ENCODE data around the gene PRRX2.

Gene PRRX2

DNA sequence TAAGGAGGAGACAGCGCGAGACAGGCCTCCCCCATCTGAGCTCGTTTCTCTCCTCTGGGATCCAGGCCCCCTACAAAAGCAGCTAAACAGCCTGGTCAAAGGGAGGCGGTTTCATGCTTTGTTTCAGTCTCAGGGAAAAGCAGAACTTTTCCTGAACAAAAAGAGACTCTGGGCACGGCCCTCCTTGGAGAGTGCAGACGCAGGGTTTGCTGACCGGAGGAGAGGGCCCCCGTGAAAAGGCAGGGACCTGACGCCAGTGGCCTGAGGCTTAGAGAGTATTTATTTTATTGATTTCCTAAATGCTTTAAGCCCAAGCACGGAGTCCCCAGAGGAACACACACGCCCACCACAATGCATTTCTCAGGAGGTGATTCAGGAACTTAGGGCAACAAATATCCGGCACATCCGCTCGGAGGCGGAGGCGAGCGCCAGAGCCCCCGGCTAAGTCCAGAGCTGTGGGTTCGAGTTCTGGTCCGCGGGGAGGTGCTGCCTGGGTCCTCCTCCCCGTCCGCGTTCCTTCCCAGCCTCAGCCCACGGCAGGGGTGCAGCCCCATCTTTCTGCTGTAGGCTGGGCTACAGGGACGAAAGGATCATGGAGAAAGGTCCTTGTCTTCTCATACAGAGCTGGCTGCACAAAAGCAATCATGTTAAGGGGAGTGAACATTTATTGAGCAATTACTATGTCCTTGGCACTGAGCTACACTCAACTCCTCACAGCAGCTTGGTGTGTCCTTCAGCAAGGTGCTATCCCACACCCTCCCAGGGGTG, 47.4 kb downstream of the PRRX2 start:
- DNase-seq = no peak

DNA sequence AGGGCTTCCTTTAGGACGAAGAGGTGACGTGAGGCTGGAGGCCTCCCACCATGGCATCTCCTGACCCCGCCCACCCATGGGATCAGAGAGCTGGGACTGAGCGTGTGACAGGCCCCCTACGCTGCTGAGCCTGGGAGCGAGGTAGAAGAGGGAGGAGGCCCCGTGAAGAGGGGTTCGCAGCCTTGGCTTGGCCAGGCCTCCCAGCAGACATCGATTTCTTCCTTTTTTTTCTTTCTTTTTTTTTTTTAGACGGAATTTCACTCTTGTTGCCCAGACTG, 47.9 kb downstream of the PRRX2 start:
- DNase-seq = no peak

DNA sequence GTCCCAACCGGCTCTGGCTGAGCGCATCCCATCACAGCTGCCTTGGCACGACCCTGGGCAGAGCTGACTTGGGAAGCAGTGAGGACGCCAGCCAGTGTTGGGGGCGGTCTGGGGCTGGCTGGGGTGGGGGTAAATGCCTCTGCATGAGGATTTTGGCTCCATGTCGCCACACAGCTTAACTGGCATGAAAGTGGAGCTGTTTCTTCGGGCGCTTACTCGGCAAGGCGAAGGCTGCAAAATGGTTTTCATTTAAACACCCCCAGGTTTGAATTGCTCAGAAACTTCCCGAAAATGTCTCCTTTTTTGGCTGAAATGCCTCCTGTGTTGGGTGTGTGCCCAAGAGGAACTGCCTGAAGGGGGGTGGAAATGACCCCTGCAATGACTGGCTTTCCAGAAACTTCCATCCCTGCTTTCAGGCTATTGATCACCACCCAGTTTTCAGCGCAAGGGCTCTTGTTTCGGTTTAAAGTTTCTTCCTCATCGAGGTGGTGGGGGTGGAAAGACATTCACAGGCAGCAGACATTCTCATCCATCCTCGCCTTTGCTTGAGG, 49.1 kb downstream of the PRRX2 start:
- no peak for DNase-seq

DNA sequence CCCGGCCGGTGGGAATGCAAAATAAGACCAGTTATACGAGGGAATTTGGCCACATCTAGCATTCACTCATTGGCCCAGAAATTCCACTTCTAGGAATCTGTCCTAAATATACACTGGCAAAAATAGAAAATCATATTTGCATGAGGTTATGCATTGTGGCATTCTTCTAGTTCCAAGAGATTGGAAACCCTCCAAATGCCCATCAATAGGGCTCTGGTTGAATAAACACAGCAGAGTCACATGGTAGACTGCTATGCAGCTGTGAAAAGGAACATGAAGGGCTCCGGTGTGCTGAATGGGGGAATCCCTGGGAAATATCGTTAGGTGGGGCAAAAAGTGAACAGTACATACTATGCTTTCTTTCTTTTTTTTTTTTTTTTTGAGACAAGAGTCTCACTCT, 50.6 kb downstream of the PRRX2 start:
- DNase-seq = no peak

DNA sequence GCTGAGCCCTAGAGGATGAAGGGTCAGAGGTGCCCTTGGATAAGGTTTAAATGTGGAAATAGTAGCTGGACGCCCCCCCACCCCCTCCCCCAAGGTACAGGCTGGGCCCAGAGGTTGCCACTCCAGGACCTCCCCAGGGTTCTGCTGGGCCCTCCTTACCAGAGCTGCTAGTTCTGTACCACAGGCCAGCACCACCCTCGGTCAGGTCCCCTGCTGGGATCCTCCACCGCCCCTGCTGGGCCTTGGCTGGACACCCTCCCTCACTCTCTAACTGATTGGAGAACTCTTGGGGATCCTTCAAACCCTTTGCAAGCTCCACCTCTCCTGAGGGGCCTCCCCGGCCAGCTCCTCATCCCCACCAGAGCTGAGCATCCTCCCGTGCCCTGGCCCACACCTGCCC, 52.5 kb downstream of the PRRX2 start:
- DNase-seq = no peak

DNA sequence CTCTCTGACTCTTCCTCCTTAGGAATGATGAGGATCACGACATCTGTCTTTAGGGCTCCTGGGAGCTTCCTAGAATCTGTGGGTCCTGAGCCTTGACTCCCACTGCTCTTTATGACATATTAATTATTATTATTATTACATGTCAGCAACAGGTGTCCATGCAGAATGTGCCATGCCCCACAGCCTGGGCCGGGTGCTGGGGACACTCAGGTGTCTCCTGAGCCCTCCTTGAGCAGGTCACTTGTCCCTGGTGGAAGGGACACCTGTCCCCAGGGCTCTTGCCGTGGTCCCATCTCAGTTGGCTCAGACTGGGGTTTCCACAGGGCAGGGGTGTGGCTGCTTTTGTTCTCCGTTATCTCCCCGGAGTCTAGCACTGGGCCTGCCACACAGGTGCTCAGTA, 53.2 kb downstream of the PRRX2 start:
- DNase-seq = no peak

DNA sequence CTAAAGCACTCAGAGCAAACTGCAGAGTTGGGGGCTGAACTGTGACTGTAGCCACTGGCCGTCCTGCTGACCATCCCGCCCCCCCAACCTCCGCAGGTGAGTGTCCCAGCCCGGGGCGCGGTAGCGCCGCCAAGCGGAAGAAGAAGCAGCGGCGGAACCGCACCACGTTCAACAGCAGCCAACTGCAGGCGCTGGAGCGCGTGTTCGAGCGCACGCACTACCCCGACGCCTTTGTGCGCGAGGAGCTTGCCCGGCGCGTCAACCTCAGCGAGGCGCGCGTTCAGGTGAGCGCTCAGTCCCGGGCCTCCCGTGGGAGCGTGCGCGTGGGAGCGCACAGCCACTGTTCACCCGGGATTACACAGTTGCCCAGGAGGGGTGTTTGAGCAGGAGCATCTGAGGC, 53.7 kb downstream of the PRRX2 start:
- DNase-seq = no peak

DNA sequence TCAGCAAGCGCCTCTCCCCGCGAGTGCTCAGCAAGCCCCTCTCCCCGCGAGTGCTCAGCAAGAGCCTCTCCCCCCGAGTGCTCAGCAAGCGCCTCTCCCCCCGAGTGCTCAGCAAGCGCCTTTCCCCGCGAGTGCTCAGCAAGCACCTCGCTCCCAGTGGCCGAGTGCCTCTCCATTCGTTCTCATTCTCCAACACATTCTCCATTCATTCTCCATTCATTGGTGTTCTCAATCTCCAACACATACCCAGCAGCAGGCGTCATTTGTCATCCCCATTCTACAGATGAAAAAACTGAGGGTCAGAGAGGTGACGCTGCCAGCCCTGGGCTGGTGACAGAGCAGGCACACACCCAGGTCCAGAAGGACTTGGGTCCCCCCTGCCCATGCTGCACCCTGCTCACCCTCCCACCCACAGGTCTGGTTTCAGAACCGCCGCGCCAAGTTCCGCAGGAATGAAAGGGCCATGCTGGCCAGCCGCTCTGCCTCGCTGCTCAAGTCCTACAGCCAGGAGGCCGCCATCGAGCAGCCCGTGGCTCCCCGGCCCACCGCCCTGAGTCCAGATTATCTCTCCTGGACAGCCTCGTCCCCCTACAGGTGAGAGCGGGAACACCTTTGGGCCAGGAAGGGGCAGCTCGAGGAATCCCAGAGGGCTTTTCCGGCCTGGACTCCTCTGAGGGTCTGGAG, 54.9 kb downstream of the PRRX2 start:
- DNase-seq = no peak

DNA sequence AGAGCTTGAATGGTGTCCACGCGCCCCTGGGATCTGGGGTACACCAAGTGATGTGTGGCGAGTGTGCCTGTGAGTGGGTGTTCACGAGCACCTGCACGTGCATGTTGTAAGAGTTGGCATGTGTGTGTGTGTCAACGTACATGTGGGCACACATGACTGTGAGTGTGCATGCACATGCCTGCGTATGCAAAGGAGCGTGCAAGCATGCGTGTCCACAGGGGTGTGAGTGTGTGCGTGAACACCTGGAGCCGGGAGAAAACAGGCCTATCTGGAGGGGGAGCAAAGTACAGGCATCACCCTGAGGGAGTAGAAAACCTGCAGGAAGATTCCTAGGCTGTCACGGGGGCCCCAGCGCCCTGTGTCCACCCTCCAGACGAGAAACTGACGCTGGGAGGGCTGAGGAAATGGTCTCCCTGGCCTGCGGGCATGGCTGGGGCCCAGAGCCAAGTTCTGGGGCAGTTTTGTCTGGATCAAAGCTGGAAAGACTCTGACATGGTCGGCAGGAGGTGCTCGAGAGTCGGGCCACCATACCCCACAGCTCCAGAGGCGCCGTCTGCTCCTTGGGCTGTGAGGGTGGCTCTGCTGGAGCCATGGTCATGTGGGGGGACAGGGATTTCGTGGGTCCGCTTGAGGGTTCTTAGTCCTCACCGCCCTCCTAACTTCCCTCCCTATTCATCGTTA, 55.6 kb downstream of the PRRX2 start:
- no peak for DNase-seq

DNA sequence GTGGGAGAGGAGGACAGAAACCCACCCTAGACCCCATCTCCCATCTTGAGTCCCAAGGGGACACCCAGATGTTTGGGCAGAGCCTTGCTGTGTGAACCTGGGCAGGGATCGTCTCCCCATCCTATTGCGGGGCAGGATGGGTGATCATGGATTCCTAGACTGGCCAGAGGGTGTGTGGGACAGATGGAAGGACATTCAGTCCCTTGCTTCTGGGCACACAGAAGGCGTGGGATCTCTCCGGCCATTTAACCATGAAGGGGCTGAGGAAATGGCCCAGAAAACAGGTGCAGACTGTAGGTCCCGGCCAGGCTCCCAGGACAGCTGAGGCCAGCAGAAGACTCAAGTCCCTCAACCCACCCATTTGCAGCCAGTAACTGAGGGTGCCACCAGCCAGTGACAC, 57.5 kb downstream of the PRRX2 start:
- no peak for DNase-seq

DNA sequence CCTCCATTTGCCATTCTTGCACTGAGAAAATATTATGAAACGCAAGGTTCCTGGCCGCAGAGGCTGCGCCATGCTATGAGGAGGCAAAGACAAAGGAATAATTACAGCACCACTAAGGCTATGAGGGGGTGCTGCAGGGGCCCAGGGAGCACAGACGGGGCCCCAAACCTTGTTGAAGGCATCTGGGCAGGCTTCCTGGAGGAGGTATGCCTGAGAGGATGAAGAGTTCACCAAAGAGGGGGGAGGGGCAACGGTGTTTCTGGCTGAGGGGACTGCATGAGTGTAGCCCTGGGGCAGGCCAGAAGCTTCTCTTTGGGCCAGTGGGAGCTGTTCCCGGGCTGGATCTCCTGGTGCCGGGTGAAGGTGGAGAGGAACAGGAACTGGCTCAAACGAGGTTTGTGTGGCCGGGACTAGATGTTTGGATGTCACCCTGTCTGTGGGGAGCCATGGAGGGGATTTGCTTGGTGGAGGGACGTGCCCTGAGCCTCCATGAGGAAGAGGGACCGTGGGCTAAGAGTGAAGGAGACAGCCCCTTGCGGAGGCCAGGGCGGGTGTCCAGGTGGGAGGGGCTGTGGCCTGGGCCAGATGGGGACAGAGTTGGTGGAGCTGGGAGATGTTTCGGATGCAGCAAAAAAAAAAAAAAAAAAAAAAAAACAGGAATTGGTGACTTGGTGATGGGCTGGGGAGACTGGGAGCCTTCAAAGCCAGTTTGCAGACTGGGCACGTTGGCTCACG, 59.2 kb downstream of the PRRX2 start:
- DNase-seq = no peak

DNA sequence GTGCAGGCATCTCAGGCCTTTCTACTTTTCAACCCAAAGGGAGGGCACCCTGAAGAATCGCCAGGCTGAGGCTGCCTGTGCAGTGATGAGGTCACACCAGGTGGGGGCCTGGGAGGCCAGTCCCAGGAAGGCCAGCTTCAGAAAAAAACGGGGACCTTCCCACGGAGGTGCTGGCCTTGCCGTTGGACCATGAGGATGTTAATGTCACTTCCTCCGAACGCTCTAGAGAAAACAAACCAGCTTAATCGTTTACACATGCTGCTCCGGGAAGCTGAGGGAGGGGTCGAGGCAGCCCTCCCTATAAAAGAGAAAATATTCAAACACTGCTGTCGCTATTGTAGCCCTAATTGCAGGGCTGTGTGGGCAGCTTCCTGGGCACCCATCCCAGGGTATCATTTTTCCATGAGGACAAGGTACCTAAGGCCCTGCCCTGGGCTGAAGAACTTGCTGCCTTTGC, 60.4 kb downstream of the PRRX2 start:
- no peak for DNase-seq

DNA sequence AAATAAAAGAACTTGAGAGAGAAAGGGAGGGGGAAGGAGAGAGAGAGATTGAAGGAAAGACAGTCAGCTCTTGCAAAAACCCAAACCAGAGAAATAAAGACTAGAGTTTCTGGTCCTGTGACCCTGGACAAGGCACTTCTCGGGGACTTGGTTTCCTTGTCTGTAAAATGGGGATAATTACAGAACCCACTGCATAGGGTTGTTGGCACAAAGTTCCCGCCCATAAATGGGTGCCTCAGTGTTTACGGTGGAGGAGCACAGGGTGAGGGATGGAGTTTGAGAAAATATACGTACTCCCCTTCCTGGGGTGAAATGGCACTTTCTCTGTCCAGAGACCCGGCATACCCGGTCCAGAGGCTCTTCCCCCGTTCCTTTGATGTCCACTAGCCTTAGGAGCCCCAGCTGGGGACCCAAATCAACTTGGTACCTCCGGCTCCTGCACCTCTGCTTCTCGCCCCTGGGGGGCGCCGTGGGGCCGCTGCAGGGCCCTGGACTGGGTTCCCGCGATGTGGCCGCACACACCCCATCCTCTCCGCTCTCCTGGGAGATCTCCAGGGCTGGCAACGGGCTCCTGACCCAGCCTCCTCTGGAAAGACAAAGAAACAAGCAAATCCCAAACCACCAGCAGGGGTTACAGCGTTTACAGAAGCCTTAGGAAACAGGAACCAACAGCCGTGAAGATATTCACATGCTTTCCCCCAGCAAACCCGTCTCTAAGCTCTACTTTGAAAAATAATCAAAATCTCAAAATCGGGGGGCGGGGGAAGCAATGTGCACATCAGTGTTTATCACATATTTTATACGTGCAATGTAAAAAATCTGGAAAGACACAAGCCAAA, 61.1 kb downstream of the PRRX2 start:
- DNase-seq = peak; percentile 83

DNA sequence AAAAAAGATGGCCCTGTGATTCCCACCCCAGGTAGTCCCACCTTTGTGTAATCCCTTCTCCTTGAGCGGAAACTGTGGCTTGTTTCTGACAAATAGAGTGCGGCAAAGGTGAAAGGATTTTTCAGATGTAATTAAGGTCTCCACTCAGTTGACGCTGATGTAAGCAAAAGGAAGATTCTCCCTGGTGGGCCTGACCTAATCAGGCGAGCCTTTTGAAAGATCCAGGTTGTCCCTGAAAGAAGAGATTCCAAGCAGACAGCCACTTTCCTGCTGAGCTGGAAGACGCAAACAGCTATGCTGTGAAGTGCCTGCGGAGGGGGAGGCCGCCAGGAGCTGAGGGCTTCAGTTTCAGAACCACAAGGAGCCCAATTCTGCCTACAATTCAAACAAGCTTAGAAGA, 63.3 kb downstream of the PRRX2 start:
- no peak for DNase-seq

DNA sequence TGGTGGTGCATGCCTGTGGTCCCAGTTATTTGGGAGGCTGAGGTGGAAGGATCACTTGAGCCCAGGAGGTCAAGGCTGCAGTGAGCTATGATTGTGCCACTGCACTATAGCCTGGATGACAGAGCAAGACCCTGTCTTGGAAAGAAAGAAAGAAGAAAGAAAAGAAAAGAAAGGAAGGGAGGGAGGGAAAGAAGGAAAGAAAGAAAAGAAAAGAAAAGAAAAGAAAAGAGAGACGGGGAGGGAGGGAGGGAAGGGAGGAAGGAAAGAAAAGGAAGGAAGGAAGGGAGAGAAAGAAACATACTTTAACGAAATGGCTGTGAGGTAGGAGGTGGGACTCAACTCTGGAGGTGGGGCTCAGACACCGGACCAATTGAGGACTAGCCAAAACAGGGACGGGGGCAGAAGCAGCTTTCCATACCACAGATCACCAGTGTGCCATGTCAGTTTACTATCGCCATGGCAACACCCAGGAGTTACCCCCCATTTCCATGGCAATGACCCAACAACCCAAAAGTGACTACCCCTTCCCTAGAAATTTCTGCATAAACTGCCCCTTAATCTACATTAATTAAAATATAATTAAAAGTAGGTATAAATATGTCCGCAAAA, 66.1 kb downstream of the PRRX2 start:
- no peak for DNase-seq

DNA sequence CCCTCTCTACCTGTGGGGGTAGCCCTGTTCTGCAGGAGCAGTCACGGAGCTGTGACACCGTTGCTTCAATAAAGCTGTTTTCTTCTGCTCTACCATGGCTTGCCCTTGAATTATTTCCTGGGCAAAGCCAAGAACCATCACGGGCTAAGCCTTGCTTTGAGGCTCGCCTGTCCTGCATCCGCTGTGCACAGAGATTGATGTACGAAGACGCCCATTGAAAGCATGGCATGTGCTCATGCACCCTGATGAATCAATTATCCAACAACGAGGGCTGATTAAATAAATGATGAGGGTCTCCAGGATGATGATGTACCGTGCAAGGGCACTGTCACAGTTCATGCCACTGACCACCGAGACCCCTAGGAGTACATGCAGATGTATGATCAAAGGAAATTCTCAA, 66.7 kb downstream of the PRRX2 start:
- no peak for DNase-seq

DNA sequence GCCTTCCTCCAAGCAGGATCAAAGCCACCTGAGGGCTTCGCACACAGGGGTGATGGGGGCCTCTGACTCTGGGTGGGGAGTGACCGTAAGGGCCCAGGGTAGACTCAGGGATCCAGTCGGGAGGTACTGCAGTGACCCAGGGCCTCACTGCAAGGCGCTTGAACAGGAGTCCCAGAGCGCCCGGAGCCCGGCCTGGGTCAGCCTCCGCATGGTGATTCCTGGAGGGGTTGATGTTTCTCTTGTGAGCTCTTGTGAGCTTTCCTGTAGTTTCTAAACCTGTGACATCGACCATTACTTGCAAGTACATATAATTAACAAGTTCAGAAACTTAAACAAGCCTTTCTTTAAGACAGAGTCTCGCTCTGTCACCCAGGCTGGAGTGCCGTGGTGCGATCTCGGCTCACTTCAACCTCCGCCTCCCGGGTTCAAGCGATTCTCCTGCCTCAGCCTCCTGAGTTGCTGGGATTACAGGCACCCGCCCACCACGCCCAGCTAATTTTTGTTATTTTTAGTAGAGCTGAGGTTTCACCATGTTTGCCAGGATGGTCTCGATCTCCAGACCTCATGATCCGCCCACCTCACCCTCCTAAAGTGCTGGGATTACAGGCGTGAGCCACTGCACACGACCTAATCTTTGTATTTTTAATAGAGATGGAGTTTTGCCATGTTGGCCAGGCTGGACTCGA, 67.6 kb downstream of the PRRX2 start:
- DNase-seq = no peak

DNA sequence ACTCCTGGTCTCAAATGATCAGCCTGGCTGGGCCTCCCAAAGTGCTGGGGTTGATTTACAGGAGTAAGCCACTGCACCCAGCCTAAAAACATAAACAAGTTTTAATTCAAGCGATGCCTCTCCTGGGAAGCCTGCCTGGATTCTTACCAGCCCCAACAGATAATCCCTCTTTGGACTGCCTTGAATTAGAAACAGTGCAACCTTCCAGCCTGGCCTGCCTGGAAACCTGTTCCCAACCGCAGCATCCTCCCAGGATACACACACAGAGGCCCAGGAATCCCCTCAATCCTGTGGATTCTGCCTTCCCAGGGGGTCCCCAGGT, 68.1 kb downstream of the PRRX2 start:
- no peak for DNase-seq

DNA sequence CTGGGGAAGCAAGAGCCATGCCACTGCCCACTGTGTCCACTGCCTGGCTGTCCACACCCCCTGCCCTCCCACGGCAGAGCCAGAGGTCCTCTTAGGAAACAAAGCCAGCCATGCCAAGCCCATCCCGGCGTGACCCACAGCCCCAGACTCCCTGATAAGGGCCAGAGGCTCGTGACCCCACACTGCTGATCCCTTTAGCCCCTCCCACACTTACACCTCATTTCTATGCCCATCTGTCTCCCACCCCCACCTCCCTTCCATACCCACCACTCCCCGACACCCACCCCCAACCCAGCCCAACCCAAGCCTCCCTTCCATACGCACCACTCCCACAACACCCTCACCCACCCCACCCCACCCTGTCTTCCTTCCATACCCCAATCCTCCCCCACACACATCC, 70.1 kb downstream of the PRRX2 start:
- DNase-seq = no peak

DNA sequence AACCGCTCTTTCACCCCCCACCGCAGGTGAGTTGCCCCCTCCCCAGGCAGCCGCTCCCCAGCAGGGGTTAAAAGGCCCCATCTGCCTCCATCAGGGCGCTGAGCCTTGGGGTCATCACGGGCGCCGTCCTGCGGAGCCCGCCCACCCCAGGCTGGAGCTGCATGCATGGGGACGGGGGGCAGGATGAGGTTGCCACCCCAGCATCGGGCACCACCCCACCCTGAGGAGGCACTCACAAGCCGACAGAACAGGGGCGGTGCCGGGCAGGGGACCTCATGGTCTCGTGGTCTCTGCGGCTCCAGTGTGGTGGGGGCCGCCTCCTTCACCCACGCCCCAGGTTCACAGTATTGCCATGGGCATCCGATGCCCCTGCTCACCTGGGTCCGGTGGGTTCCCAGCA, 70.9 kb downstream of the PRRX2 start:
- no peak for DNase-seq

DNA sequence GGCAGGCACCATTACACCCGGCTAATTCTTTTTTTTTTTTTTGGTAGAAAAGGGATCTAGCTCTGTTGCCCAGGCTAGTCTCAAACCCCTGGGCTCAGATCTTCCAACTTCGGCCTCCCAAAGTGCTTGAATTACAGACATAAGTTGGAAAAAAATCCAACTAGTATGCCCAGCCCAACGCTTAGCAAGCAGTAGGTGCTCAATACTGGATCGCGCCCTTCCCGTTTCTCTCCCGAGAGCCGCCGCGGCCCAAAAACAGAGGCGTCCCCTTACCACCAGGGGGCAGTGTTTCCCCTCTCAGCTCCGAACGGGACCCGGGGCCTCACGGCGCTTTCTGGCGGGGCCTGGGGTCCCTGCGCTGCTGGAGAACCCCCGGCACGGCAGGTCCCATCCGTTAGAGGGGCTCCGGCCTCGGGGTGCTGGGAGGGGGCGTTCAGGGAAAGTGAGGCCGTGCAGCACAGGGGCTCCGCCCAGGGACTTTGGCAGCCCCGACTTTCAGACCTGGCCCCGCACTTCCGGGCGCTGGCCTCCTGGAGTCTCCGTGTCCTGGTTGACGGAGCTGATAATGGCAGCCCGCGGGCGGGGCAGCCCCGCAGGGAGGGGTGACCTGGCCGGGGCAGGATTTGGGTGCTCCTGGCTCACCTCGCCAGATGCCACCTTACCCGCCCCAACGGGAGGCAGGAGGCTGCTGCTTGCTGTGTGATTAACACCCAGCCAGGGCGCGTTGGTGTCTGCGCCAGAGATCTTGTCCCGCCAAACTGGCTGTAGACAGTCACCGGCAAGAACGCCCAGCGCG, 72.2 kb downstream of the PRRX2 start:
- DNase-seq = peak; percentile 96

All from activated CD8-positive, alpha-beta memory T cell treated with anti-CD3 and anti-CD28 coated beads for 24 hours (primary cell).